HG03066 (cell line): ENCODE measurements around the gene PALB2.
"Not testable (repeated sequence)": the region's sequence is repeated elsewhere in the genome, so short reads cannot be mapped to it uniquely, and the experiment has no call there.

Experiments used
- ATAC-seq: cut with Tn5 transposase; IDR thresholded peaks from one replicate; pipeline ENCODE4 v1.9.1; 2021; ENCODE audit warnings: low read depth; ENCODE audit not compliant: unreplicated experiment

Gene PALB2

GRCh38 chr16:23650674-23651416 lies 9.7 kb upstream of the PALB2 start:
- ATAC-seq, result no peak

GRCh38 chr16:23642246-23642774 lies 1.2 kb upstream of the PALB2 start:
- ATAC-seq, result no peak

GRCh38 chr16:23640615-23640930 lies 537 bp downstream of the PALB2 start:
- no peak for ATAC-seq

DNA sequence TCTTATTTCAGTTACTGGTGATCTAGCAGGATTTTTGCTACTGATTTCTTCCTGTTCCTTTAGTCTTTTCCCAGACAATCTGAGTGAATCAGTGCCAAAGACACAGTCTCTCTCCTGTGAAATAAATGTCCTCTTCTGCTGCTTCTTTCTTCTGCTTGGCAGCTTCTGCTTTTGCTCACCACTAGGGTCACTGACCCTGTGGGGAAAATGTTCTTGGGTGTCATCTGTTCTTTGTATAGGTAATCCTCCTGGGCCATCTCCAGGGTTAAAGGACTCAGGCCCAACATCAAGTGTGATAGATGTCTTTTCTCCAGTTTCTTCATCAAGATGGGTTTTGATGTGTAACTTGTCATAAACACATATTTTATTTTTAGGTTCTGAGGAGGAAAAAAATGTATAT lies 5.2 kb downstream of the PALB2 start:
- no peak for ATAC-seq

DNA sequence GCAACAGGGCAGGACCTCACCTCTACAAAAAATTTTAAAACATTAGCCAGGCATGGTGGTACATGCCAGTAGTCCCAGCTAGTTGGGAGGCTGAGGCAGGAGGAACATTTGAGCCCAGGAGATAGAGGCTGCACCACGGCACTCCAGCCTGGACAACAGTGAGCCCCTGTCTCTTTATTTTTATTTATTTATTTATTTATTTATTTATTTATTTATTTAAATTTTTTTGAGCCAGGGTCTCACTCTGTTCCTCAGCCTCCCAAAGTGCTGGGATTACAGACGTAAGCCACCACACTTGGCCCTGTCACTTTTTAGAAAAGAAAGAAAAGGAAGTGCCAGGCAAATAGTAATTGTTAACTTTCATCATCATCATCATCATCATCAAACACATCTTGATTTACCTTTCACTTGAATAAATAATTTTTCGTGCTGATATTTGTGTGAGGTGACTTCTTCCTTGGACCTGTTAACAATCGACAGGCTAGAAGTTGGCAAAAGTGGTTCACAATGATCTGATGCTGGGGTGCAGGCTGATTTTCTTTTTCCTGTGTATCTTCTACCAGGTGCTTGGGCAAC lies 6.6 kb downstream of the PALB2 start:
- no peak for ATAC-seq

DNA sequence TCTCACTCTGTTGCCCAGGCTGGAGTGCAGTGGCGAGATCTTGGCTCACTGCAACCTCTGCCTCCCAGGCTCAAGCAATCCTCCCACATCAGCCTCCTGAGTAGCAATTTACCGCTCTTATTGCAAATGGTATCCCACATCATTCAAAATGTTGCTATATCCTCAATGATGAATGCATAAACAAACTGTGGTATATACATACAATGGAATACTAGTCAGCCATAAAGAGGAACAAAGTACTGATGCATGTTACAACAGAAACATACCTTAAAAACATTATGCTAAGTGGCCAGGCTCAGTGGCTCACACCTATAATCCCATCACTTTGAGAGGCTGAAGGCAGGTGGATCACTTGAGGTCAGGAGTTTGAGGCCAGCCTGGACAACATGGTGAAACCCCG lies 9.2 kb downstream of the PALB2 start:
- not testable (repeated sequence) for ATAC-seq

GRCh38 chr16:23629516-23629915 lies 11.6 kb downstream of the PALB2 start:
- no peak for ATAC-seq

DNA sequence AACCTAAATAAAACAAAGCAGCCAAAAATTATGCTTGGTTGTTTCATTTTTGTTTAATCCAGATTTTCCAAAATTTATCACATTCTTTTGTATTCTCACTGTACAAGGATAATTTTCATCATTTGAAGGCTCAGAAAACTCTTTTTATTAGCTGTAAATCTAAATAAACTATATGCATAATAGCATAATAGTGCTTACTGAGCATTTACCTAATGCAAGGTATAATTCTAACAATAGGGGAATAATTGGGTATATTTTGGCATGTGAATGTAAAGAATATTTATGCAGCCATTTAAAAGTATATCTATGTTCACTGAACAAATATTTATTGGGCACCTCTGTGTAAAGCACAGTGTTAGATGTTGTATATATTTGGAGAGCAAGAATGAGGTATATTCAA lies 17.0 kb downstream of the PALB2 start:
- ATAC-seq, result no peak

DNA sequence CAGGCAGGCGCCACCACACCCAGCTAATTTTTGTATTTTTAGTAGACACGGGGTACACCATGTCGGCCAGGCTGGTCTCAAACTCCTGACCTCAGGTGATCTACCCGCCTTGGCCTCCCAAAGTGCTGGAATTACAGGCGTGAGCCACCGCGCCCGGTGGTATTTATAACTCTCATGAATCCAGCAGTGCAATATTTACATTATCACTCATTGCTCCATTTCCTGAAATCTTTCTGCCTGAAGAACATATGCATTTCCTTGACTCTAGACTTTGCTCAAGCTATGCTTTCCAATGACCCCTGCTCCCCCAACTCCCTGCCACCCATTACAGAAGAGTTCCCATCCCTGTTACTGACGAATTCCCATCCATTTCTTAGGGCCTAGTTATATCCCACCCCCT lies 25.3 kb downstream of the PALB2 start:
- no peak for ATAC-seq

DNA sequence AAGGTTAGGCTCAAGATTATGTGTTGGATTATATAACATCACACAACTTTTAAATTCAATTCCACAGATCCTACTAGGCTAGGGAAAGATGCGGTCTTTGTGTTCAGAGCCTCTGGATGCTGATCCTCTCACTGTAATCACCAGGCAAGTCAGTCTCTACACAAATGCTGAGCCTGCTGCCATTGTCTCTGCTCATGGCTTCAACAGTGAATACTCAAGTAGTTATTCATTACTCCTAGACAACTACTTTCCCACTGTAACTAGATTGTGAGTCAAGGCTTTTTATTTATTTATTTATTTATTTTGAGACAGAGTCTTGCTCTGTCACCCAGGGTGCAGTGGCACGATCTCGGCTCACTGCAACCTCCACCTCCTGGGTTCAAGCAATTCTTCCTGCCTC lies 29.2 kb downstream of the PALB2 start:
- ATAC-seq, result no peak

DNA sequence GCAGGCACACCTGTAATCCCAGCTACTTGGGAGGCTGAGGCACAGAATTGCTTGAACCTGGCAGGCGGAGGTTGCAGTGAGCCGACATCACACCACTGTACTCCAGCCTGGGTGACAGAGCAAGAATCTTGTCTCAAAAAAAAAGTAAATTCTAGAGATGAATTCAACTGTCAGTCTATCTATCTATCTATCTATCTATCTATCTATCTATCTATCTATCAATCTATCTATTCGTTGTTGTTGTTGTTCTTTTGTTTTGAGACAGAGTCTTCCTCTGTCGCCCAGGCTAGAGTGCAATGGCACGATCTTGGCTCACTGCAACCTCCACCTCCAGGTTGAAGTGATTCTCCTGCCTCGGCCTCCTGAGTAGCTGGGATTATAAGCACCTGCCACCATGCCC lies 30.2 kb downstream of the PALB2 start:
- ATAC-seq, result not testable (repeated sequence)

DNA sequence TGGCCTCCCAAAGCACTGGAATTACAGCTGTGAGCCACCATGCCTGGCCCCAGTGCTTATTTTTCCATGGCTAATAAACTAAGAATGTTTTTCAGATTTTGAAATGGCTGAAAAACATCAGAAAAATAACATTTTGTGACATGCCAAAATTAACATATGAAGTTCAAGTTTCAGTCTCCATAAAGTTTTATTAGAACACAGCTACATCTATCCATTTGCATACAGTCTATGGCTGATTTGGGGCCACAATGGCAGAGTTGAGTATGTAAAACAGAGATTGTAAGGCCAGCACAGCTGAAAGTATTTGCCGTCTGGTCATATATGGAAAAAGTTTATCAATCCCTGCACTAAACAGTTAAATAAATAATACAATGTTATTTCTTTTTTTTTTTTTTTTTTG lies 31.2 kb downstream of the PALB2 start:
- ATAC-seq, result no peak

- no peak for ATAC-seq
Measured at GRCh38 chr16:23608194-23608593, 32.9 kb downstream of the PALB2 start.

DNA sequence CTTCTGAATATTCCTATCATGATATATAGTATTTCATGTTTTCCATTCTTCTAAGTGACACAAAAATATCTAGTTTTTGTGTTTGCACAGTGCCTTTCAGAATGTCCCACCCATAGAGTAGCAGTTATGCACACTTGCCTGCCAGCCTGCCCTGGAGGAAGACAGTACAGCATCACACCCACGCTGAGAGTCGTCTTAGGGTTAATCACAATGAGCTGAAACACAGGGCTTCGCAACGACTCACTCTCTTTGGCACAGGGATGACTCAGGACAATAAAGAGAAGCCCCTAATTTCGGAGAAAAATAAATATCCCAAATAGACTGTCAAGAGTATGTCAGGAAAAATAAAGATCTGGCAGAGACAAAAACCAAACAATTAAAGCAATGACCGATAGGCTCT lies 33.4 kb downstream of the PALB2 start:
- no peak for ATAC-seq

- no peak for ATAC-seq
Measured at GRCh38 chr16:23597003-23597756, 43.9 kb downstream of the PALB2 start.

- peak; percentile 90 for ATAC-seq
Measured at GRCh38 chr16:23595951-23596720, 45.0 kb downstream of the PALB2 start, which contains the start of gene NDUFAB1. Gene NDUFAB1 (minus strand): TSS chr16:23596316. CDS start chr16:23596290, 26 bp downstream.

DNA sequence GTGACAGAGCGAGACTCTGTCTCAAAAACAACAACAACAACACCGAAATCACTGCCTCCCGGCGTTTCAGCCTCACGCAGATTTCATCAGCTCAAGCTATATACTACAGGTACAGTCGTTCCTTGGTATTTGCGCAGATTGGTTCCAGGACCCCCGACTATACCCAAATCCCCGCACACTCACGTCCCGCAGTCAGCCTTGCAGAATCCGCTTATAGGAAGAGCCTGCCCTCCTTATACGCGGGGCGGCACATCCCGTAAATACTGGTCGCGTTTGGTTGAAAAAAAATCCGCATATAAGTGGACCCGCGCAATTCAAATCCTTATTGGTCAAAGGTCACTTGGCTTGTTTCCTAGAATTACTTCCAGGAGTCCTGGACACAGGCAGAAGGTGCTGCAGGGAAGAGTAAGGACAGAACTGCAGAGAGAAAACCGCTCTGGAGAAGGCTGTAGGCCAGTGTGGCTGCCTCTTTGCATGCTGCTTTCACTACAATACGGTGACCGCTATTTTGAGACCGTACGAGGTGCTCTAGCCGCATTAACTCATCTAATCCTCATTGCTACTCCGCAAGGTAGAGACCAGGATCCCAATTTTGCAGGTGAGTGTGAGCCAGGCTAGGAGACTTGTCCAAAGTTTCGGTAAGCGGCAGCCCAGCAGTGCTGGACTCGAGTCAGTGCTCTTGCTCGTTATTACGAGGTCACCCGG lies 45.7 kb downstream of the PALB2 start:
- peak; percentile 13 for ATAC-seq

- no peak for ATAC-seq
Measured at GRCh38 chr16:23594186-23594585, 46.9 kb downstream of the PALB2 start.

GRCh38 chr16:23590181-23590580 lies 50.9 kb downstream of the PALB2 start:
- no peak for ATAC-seq

DNA sequence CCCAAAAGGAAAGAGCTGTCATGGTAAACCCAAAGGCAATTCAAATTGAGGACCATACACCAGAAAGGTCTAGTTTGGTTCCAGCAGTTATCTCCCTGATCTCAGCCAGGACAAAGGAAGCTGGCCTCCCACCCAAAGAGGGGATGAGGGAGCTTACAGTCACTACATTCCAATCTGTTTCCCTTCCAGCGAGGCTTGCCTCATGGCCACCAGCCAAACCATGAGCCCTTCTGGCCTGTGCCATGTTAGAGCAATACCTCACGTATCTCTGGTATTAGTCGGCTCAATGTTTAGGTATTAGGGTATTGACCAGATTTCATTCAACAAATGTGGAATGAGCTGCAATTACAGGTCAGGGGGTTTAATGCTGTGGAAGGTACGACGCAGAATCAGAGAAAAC lies 53.4 kb downstream of the PALB2 start:
- ATAC-seq, result no peak
